ENCODE measurements around the gene MRPS10. TPM values are rescaled to one million over a fixed set of nuclear protein-coding genes. Genes with fewer than 3 reads are reported as not detected.

The MRPS10 gene
- total and polyA plus RNA-seq, 10 of the 15 experiments (the other 5 are each of a cell fraction or from before 2014, with no cell fraction given) = 28.5 to 83.3 (median 52.8) TPM

- BruUV-seq (replicated peaks) = no TSS peak
- in situ Hi-C loops (cut with MboI) (no loop called here), intact Hi-C loops (cut with micrococcal nuclease; ENCODE audit: unreplicated experiment) (loop anchor here (2.0 kb wide), 1 partner anchor 281 kb away; no protein-coding TSS in a partner anchor)
- Histone ChIP-seq H2AFZ (ENCODE audit: control insufficient read depth, low read depth, low read length) (no peak overlapping the region), H3K79me2 (ENCODE audit: control insufficient read depth, insufficient read depth, low read length) (no peaks in the 10 kb centered on the region), H3K4me3 (no peak overlapping the region), H3K27ac (ENCODE audit: control insufficient read depth, insufficient read depth) (no peak overlapping the region), H3K9me3 (replicated peaks; ENCODE audit: control insufficient read depth, insufficient read depth, low read length) (no peaks in the 10 kb centered on the region), H3K36me3 (ENCODE audit: control insufficient read depth in 2 of 2, insufficient read depth in 2 of 2, low read length in 1 of 2) (no peaks in the 10 kb centered on the region), H3K4me2 (ENCODE audit: control insufficient read depth, insufficient read depth) (no peak overlapping the region), H3K9ac (ENCODE audit: control insufficient read depth, insufficient read depth, low read length) (no peak overlapping the region), H4K20me1 (ENCODE audit: control insufficient read depth, insufficient read depth) (no peaks in the 10 kb centered on the region), H3K4me1 (ENCODE audit: control insufficient read depth, insufficient read depth, low read length) (no peaks in the 10 kb centered on the region; the same call in 1 of the 2 replicates), H3K27me3 (replicated peaks in 1 of 2; ENCODE audit: control insufficient read depth in 2 of 2, insufficient read depth in 2 of 2, low read length in 1 of 2) (no peaks in the 10 kb centered on the region)
- FAIRE-seq (no peak), ATAC-seq (no peak), DNase-seq (ENCODE audit: low read depth, low spot score) (no peak)
- ChIA-PET CTCF (interaction anchor here (0.6 to 5.9 kb wide), 9 partner anchors 11 to 335 kb away, joined by 3 to 57 read pairs (median 4); no protein-coding TSS in a partner anchor), RAD21 (ENCODE audit: unreplicated experiment) (interaction anchor here (0.6 to 3.0 kb wide), 11 partner anchors 11 to 339 kb away, joined by 3 to 18 read pairs (median 4); partner anchors contain the start of gene UBR2), POLR2A (interaction anchor here (0.6 to 3.0 kb wide), 4 partner anchors 11 to 317 kb away, joined by 3 to 14 read pairs (median 4); no protein-coding TSS in a partner anchor), SMC1A (ENCODE audit: uncharacterized antibody, unreplicated experiment) (interaction anchor here (0.6 to 6.1 kb wide), 6 partner anchors 11 to 407 kb away, joined by 3 to 49 read pairs (median 4); no protein-coding TSS in a partner anchor)
- WGBS (ENCODE audit: insufficient coverage, insufficient replicate concordance, low lambda C conversion rate, missing lambda C conversion rate) = 90% methylated on average over 4 of the region's 4 CpGs
- TF ChIP-seq IKZF1 (conservative IDR thresholded peaks at IDR 0.05) = no peak
- no peak for TF ChIP-seq NFIC (IDR thresholded peaks at IDR 0.05; ENCODE audit: low read depth, low read length)
- no peak for TF ChIP-seq YBX1 (IDR thresholded peaks at IDR 0.05)
- TF ChIP-seq USF2 (IDR thresholded peaks at IDR 0.05; ENCODE audit: borderline replicate concordance, low read depth, low read length) = no peak
- TF ChIP-seq POLR2AphosphoS2 (IDR thresholded peaks at IDR 0.05; ENCODE audit: low read depth, low read length) = no peak
- no peak for TF ChIP-seq ZBTB40 (IDR thresholded peaks at IDR 0.05; ENCODE audit: borderline replicate concordance)
- no peak for TF ChIP-seq ZBTB4 (CRISPR knock-in tag; IDR thresholded peaks at IDR 0.05)
- no peak for TF ChIP-seq HDAC6 (IDR thresholded peaks at IDR 0.05; ENCODE audit: unreplicated experiment)
- no peak for TF ChIP-seq ATF7 (IDR thresholded peaks at IDR 0.05; ENCODE audit: low read depth)
- no peak for TF ChIP-seq ASH2L (IDR thresholded peaks at IDR 0.05; ENCODE audit: borderline replicate concordance, low read depth)
- no peak for TF ChIP-seq CTCF (IDR thresholded peaks at IDR 0.05 in 2 of 3, conservative IDR thresholded peaks at IDR 0.05 in 1 of 3; ENCODE audit: control insufficient read depth in 2 of 3, extremely low read depth in 1 of 3, insufficient read depth in 1 of 3, low read depth in 3 of 3, low read length in 3 of 3)
- no peak for TF ChIP-seq MXI1 (IDR thresholded peaks at IDR 0.05; ENCODE audit: low read depth, low read length)
These were observed 7.8 kb upstream of the MRPS10 start for GRCh38 chr6:42225419-42225818.

Data from GM12878 (cell line).